ENCODE measurements around the gene KLHL26.

The KLHL26 gene

GRCh38 chr19:18665771-18666202 lies 29.0 kb downstream of the KLHL26 start:
- H3K27me3 ChIP-seq (ENCODE audit: low read length), result no peaks in the 10 kb centered on the region
- no peaks in the 10 kb centered on the region for H3K9me3 ChIP-seq (ENCODE audit: insufficient read depth, low read length)
- no peaks in the 10 kb centered on the region for H3F3A ChIP-seq (ENCODE audit: insufficient read depth)
- TF ChIP-seq CTCF (IDR thresholded peaks at IDR 0.05; ENCODE audit: insufficient read depth, low read length, poor library complexity, severe bottlenecking) (no peak), EZH2phosphoT487 (conservative IDR thresholded peaks at IDR 0.05; ENCODE audit: low read length) (no peak)
- no peaks in the 10 kb centered on the region for H4K20me1 ChIP-seq (ENCODE audit: low read depth, low read length)
- H3K9ac ChIP-seq (ENCODE audit: low read length), result no peak overlapping the region
- no peaks in the 10 kb centered on the region for H3K79me2 ChIP-seq (ENCODE audit: insufficient read depth, low read length)
- H3K9me2 ChIP-seq (replicated peaks; ENCODE audit: insufficient read depth, low read length), result no peaks in the 10 kb centered on the region
- H2AFZ ChIP-seq (ENCODE audit: low read depth, low read length, severe bottlenecking), result no peak overlapping the region
- no peak overlapping the region for H3K4me3 ChIP-seq (ENCODE audit: insufficient read depth, low read length, poor library complexity, severe bottlenecking)
- no peak overlapping the region for H3K4me2 ChIP-seq (ENCODE audit: low read depth, low read length, poor library complexity, severe bottlenecking)
- H3K27ac ChIP-seq (ENCODE audit: low read depth, low read length), result no peak overlapping the region
- H3K36me3 ChIP-seq (ENCODE audit: low read length), result no peaks in the 10 kb centered on the region

GRCh38 chr19:18666317-18666716 lies 29.5 kb downstream of the KLHL26 start:
- Histone ChIP-seq H3K9me2 (replicated peaks; ENCODE audit: insufficient read depth, low read length) (no peaks in the 10 kb centered on the region), H2AFZ (ENCODE audit: low read depth, low read length, severe bottlenecking) (no peak overlapping the region), H3K36me3 (ENCODE audit: low read length) (no peaks in the 10 kb centered on the region), H3K4me3 (ENCODE audit: insufficient read depth, low read length, poor library complexity, severe bottlenecking) (no peak overlapping the region), H3K79me2 (ENCODE audit: insufficient read depth, low read length) (no peaks in the 10 kb centered on the region), H3K27ac (ENCODE audit: low read depth, low read length) (no peak overlapping the region), H4K20me1 (ENCODE audit: low read depth, low read length) (no peaks in the 10 kb centered on the region), H3K9ac (ENCODE audit: low read length) (no peak overlapping the region), H3K9me3 (ENCODE audit: insufficient read depth, low read length) (no peaks in the 10 kb centered on the region), H3K4me2 (ENCODE audit: low read depth, low read length, poor library complexity, severe bottlenecking) (no peak overlapping the region), H3F3A (ENCODE audit: insufficient read depth) (no peaks in the 10 kb centered on the region), H3K27me3 (ENCODE audit: low read length) (no peaks in the 10 kb centered on the region)
- no peak for TF ChIP-seq CTCF (IDR thresholded peaks at IDR 0.05; ENCODE audit: insufficient read depth, low read length, poor library complexity, severe bottlenecking)
- no peak for TF ChIP-seq EZH2phosphoT487 (conservative IDR thresholded peaks at IDR 0.05; ENCODE audit: low read length)

DNA sequence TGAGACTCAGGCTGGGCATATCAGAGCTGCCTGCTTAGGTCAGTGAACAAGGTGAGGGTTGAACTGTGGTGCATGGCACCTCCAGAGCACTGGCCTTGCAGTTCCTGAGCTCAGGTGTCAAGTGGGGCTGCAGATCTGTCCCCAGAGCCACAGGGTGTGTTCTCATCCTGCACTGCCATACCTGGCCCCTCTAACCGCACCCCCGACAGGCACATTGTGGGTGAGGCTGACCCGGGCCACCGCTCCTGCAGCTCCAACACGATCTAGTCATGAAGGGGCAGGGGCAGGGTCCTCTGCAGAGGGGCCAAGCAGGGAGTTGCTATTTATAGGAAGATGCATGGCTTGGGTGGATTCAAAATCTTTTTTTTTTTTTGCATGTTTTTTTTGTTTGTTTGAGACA lies 30.0 kb downstream of the KLHL26 start:
- Histone ChIP-seq H4K20me1 (ENCODE audit: low read depth, low read length) (no peaks in the 10 kb centered on the region), H3K27me3 (ENCODE audit: low read length) (no peaks in the 10 kb centered on the region), H3K79me2 (ENCODE audit: insufficient read depth, low read length) (no peaks in the 10 kb centered on the region), H3K9ac (ENCODE audit: low read length) (no peak overlapping the region), H3K4me3 (ENCODE audit: insufficient read depth, low read length, poor library complexity, severe bottlenecking) (no peak overlapping the region), H3K9me2 (replicated peaks; ENCODE audit: insufficient read depth, low read length) (no peaks in the 10 kb centered on the region), H3K4me2 (ENCODE audit: low read depth, low read length, poor library complexity, severe bottlenecking) (no peak overlapping the region), H2AFZ (ENCODE audit: low read depth, low read length, severe bottlenecking) (no peak overlapping the region), H3K36me3 (ENCODE audit: low read length) (no peaks in the 10 kb centered on the region), H3K9me3 (ENCODE audit: insufficient read depth, low read length) (no peaks in the 10 kb centered on the region), H3K27ac (ENCODE audit: low read depth, low read length) (no peak overlapping the region), H3F3A (ENCODE audit: insufficient read depth) (no peaks in the 10 kb centered on the region)
- no peak for TF ChIP-seq CTCF (IDR thresholded peaks at IDR 0.05; ENCODE audit: insufficient read depth, low read length, poor library complexity, severe bottlenecking)
- TF ChIP-seq EZH2phosphoT487 (conservative IDR thresholded peaks at IDR 0.05; ENCODE audit: low read length), result no peak

All from SU-DHL-6 (cell line).